Posterior cingulate gyrus (tissue), 11 donors: Measurements from ENCODE around the gene BZW2.
A peak's percentile ranks its signal among the peaks of the same experiment; 100 is the strongest.

Experiments used
- DNase-seq, 10 donors: peaks; one replicate each; pipeline versions ENCODE4 v3.0.0 to v3.0.0-alpha.2; 2020 to 2021; ENCODE audit warnings: mixed read lengths in 3 of 10
- intact Hi-C: fragments of 100-400 bp; cut with DNase I; formaldehyde crosslinking; loops from one replicate; pipeline ENCODE4 v1.15.1; 2023

The BZW2 gene

GRCh38 chr7:16743236-16743635, 97.3 kb downstream of the BZW2 start:
- intact Hi-C loops = no loop called here

GRCh38 chr7:16744518-16745250, 98.7 kb downstream of the BZW2 start:
- intact Hi-C loops = no loop called here
- DNase-seq = no peak

More at GRCh38 chr7:16743236-16743635, 97.3 kb downstream of the BZW2 start:
- no peak for DNase-seq

- intact Hi-C loops = no loop called here
- no peak for DNase-seq
Observed at GRCh38 chr7:16745645-16746044, 99.7 kb downstream of the BZW2 start.

GRCh38 chr7:16747102-16747501, 101.1 kb downstream of the BZW2 start:
- intact Hi-C loops = no loop called here
- DNase-seq = no peak

GRCh38 chr7:16753102-16753931, 107.3 kb downstream of the BZW2 start, which contains the start of gene TSPAN13:
Gene TSPAN13 (plus strand): TSS chr7:16753755. CDS start chr7:16753968, 213 bp downstream.
- intact Hi-C loops = no loop called here
- peak; percentile 49 to 97 (median 82) for DNase-seq

- intact Hi-C loops = no loop called here
- DNase-seq = peak; percentile 15 to 88 (median 42)
Observed at GRCh38 chr7:16753932-16754855, 108.2 kb downstream of the BZW2 start.

- intact Hi-C loops = no loop called here
- no peak for DNase-seq
Observed at GRCh38 chr7:16754856-16755317, 108.9 kb downstream of the BZW2 start.

- DNase-seq = no peak
- intact Hi-C loops = no loop called here
Observed at GRCh38 chr7:16755397-16755796, 109.4 kb downstream of the BZW2 start.
